ENCODE measurements around the gene NAT14. TPM values are rescaled to one million over a fixed set of nuclear protein-coding genes. Genes with fewer than 3 reads are reported as not detected.
A peak's percentile ranks its signal among the peaks of the same experiment; 100 is the strongest.

Gene NAT14
- total RNA-seq, 2 donors from 2014 or later: 4.9 to 7.7 TPM

DNA sequence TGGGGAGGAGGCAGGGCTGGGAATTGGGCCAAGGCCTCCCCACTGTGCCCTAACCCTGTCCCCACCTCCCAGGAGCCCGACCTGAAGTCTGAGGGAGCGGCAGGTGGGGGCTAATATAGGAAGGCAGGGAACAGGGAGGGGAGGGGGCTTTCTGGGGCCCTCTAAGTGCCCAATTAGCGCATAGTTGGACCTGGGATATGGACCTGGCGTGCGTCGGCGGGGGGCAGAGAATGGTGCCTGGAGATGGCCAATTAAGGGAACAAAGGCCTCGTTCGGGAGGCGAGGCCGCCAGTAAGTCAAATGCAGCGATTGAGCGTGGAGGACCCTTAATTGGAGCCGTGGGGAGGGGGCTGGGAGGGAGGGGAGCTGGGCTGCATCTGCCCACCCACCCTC, 20.3 kb upstream of the NAT14 start, which contains the start of gene C19orf85:
TSS of gene C19orf85 (minus strand) at position 90 of the 393 bp plus-strand sequence. CDS start 197 bp downstream, outside the sequence.
- no peaks in the 10 kb centered on the region for H3K9me3 ChIP-seq
- no peak within 1 kb of the TSS for H3K27ac ChIP-seq
- no peak for DNase-seq
- H3K4me1 ChIP-seq: no peaks in the 10 kb centered on the region
- no peaks in the 10 kb centered on the region for H3K36me3 ChIP-seq
- TF ChIP-seq, protein P1, sequence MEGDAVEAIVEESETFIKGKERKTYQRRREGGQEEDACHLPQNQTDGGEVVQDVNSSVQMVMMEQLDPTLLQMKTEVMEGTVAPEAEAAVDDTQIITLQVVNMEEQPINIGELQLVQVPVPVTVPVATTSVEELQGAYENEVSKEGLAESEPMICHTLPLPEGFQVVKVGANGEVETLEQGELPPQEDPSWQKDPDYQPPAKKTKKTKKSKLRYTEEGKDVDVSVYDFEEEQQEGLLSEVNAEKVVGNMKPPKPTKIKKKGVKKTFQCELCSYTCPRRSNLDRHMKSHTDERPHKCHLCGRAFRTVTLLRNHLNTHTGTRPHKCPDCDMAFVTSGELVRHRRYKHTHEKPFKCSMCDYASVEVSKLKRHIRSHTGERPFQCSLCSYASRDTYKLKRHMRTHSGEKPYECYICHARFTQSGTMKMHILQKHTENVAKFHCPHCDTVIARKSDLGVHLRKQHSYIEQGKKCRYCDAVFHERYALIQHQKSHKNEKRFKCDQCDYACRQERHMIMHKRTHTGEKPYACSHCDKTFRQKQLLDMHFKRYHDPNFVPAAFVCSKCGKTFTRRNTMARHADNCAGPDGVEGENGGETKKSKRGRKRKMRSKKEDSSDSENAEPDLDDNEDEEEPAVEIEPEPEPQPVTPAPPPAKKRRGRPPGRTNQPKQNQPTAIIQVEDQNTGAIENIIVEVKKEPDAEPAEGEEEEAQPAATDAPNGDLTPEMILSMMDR (IDR thresholded peaks at IDR 0.05): no peak
- no peak within 1 kb of the TSS for H3K9ac ChIP-seq (ENCODE audit: low read depth in 2 of 2, low read length in 2 of 2)
- intact Hi-C loops (cut with DNase I): loop anchor here (5.0 kb wide), 1 partner anchor 38 kb away; no protein-coding TSS in a partner anchor
- H3K4me3 ChIP-seq: no peak within 1 kb of the TSS
- H3K27me3 ChIP-seq: no peaks in the 10 kb centered on the region

DNA sequence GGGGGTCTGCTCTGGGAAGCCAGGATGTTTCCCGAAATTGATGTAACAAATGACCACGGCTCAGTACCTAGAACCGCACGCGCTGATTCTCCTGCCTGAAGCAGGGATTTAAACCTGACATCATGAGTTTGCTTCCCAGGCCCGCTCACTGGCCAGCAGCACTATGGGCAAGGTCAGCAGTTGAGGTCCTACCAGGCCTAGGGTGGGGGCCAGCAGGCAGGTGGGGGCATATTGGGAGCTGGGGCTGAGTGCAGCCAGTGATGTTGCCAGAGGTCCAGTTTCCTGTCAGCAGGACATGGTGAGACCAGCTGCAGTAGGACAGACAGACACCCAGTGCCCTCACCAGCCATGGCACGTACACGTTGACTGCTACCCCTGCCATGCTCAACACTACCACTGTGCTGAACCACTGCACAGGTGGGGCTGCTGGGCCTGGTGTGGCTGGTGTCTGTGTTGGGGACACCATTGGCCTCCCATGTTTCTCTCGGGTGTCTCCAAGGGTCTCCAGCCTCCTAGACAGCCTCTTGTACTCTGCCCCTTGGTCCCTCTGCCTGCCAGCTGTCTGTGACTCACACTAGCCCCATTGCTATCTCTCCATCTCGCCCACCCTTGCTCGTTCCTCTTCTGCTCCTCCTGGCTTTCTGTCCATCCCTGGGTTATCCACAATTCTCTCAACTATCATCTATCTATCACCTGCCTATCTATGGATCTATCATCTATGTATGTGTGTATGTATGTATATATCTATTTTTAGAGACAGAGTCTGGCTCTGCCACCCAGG, 19.3 kb upstream of the NAT14 start:
- no peaks in the 10 kb centered on the region for H3K4me1 ChIP-seq

DNA sequence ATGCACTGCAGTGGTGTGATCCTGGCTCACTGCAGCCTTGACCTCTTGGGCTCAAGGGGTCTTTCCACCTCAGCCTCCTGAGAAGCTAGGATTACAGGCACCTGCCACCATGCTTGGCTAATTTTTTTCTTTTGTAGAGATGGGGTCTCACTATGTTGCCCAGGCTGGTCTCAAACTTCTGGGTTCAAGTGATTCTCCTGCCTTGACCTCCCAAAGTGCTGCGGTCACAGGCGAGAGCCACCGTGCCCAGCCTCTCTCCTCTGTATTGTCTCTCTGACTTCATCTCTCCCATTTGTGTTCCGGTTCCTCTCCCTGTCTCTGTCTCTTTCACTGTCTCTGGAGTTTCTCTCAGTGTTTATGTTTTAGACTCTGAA, 18.8 kb upstream of the NAT14 start:
- Histone ChIP-seq H3K27ac (no peak overlapping the region), H3K4me3 (no peak overlapping the region), H3K4me1 (no peaks in the 10 kb centered on the region), H3K9me3 (no peaks in the 10 kb centered on the region), H3K27me3 (no peaks in the 10 kb centered on the region), H3K36me3 (no peaks in the 10 kb centered on the region), H3K9ac (ENCODE audit: low read depth in 2 of 2, low read length in 2 of 2) (no peak overlapping the region)
- TF ChIP-seq, protein P1 (IDR thresholded peaks at IDR 0.05): no peak
- no peak for DNase-seq
- intact Hi-C loops (cut with DNase I): loop anchor here (5.0 kb wide), 1 partner anchor 36 kb away; no protein-coding TSS in a partner anchor

More for the DNA sequence above, 19.3 kb upstream of the NAT14 start:
- Histone ChIP-seq H3K4me3 (no peak overlapping the region), H3K9me3 (no peaks in the 10 kb centered on the region), H3K27me3 (no peaks in the 10 kb centered on the region), H3K27ac (no peak overlapping the region), H3K36me3 (no peaks in the 10 kb centered on the region), H3K9ac (ENCODE audit: low read depth in 2 of 2, low read length in 2 of 2) (no peak overlapping the region)
- DNase-seq: no peak
- TF ChIP-seq, protein P1 (IDR thresholded peaks at IDR 0.05): no peak
- intact Hi-C loops (cut with DNase I): loop anchor here (5.0 kb wide), 1 partner anchor 37 kb away; no protein-coding TSS in a partner anchor

DNA sequence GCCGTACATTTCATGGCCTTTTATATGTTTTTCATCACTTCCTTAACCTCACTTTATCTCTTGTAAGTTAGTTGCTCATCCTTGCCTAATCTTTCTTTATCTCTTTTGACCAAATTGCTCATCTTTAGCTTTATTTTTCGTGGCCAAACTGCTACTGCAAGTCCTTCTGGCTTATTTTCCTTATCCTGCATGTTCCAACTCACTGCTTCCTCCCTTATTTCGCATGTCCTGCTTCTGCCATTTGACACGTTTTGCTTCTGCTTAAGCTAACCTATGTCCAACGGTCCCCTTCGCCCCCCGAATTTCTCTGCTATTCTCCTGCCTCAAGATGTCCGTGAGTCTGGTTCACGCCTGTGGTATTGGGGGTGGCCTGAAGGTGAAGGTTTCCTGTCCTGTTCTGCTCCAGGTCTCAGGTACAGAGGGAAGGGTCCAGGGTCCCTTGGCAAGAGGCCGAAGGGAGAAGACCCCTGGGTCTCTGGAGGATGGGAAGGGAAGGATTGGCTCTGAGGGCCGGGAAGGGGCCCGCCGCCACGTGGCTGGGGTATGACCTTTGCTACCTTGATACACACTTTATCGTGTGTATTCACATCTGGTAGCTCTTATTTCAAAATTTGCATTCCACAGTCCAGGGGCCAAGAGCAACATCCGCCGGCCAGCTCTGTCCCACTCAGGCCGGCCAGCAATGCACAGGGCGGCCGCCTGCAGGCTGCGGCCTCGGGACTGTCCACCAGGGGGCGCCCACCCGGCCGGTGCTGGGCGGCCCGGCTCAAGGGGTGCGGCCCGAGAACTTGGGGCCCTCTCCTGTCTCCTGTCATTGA, 17.5 kb upstream of the NAT14 start:
- Histone ChIP-seq H3K9ac (ENCODE audit: low read depth in 2 of 2, low read length in 2 of 2) (no peak overlapping the region), H3K27me3 (no peaks in the 10 kb centered on the region), H3K4me1 (no peaks in the 10 kb centered on the region), H3K36me3 (no peaks in the 10 kb centered on the region), H3K4me3 (no peak overlapping the region), H3K9me3 (no peaks in the 10 kb centered on the region), H3K27ac (no peak overlapping the region)
- TF ChIP-seq, protein P1 (IDR thresholded peaks at IDR 0.05): peak; percentile 98
- DNase-seq: peak; percentile 62
- intact Hi-C loops (cut with DNase I): loop anchor here (5.0 kb wide), 1 partner anchor 35 kb away; no protein-coding TSS in a partner anchor

DNA sequence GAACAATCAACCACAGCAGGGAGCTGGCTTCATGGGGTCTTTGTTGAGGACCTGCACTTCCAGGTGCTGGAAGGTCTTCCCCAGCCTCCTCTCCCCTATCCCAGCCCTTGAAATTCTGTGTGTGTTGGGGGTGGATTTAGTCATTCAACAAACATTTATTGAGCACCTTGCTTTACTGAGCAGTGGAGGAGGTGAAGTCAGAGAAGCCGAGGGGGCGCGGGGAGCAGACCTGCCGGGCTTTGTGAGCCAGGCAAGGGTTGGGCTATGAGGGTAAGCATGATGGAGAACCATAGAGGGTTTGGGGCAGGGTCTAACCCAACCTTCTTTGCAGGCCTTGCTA, 17.0 kb upstream of the NAT14 start:
- Histone ChIP-seq H3K36me3 (no peaks in the 10 kb centered on the region), H3K27me3 (no peaks in the 10 kb centered on the region), H3K4me3 (no peak overlapping the region), H3K27ac (no peak overlapping the region), H3K4me1 (no peaks in the 10 kb centered on the region), H3K9ac (ENCODE audit: low read depth in 2 of 2, low read length in 2 of 2) (no peak overlapping the region), H3K9me3 (no peaks in the 10 kb centered on the region)
- intact Hi-C loops (cut with DNase I): loop anchor here (5.0 kb wide), 1 partner anchor 34 kb away; no protein-coding TSS in a partner anchor
- TF ChIP-seq, protein P1 (IDR thresholded peaks at IDR 0.05): no peak
- no peak for DNase-seq

Data from colonic mucosa (tissue), 4 donors.